Adrenal gland (tissue), 12 donors: ENCODE results near the gene SRSF4. TPM values are rescaled to one million over a fixed set of nuclear protein-coding genes. Genes with fewer than 3 reads are reported as not detected.

Experiments
- DNase-seq, 7 donors: peaks; one replicate each; pipeline ENCODE4 v3.0.0-alpha.2; 2019 to 2020
- H3K27ac ChIP-seq, 5 donors: fragments of 200-600 bp; sonication (generic) in 4 of 5; 1 replicate in 3 of 5; 2 replicates in 2 of 5; pipeline versions ENCODE4 v1.5.1 to v1.8.0; 2016 to 2020; ENCODE audit warnings: mild to moderate bottlenecking in 1 of 5
- H3K27me3 ChIP-seq: fragments of 200-600 bp; 2 replicates; pipeline ENCODE4 v1.8.0; 2021
- H3K36me3 ChIP-seq, 2 donors: fragments of 200-600 bp; replicated peaks in 1 of 2; 1 replicate in 1 of 2; 2 replicates in 1 of 2; pipeline versions ENCODE4 v1.5.1 to v1.8.0; 2018 to 2022
- H3K4me1 ChIP-seq, 2 donors: fragments of 200-600 bp; replicated peaks in 1 of 2; 1 replicate in 1 of 2; 2 replicates in 1 of 2; pipeline versions ENCODE4 v1.5.1 to v1.8.0; 2018 to 2021
- H3K4me3 ChIP-seq, 4 donors: fragments of 200-600 bp; sonication (generic) in 3 of 4; one replicate each; pipeline ENCODE4 v1.5.1; 2016 to 2018
- H3K9me3 ChIP-seq, 3 donors: fragments of 200-600 bp; sonication (generic) in 1 of 3; replicated peaks in 1 of 3; 1 replicate in 2 of 3; 2 replicates in 1 of 3; pipeline versions ENCODE4 v1.5.1 to v1.8.0; 2016 to 2021
- CTCF ChIP-seq, 6 experiments: fragments of 450-650 bp in 4 of 6; fragments of 200-600 bp in 2 of 6; sonication (generic) in 1 of 6; IDR thresholded peaks; 1 replicate in 5 of 6; 2 replicates in 1 of 6; pipeline versions ENCODE4 v1.5.1 to v1.8.0; 2016 to 2021; ENCODE audit warnings: antibody characterized with exemption in 6 of 6, mild to moderate bottlenecking in 2 of 6, moderate library complexity in 1 of 6
- POLR2A ChIP-seq, 2 donors: fragments of 450-650 bp; IDR thresholded peaks; one replicate each; pipeline ENCODE4 v1.6.1; 2017; ENCODE audit warnings: antibody characterized with exemption in 2 of 2, mild to moderate bottlenecking in 2 of 2, moderate library complexity in 1 of 2
- WGBS, 4 donors: extraction: QIAGEN DNeasy Blood & Tissue Kit in 2 of 4; methylation state at CpG; one replicate each; pipeline versions ENCODE4 v1.1.5 to v1.1.7; 2013 to 2017; 5-methylcytosine and 5-hydroxymethylcytosine counted together
- intact Hi-C, 2 donors: fragments of 100-400 bp; cut with DNase I; formaldehyde crosslinking; loops; one replicate each; pipeline versions ENCODE4 v1.14.1 to v1.15.0; 2022 to 2023
- polyA plus RNA-seq, 3 donors: library from polyadenylated mRNA; stranded (reverse); fragments of 200-250 nt in 2 of 3; fragments of 350-450 nt in 1 of 3; fragmentation: Illumina TruSeq in 1 of 3; extraction: RNeasy Lipid Tissue Mini Kit (QIAGEN cat#74804) in 1 of 3; gene quantifications; one replicate each; pipeline ENCODE4 v1.2.3, GENCODE V29; 2013 to 2014
- total RNA-seq, 9 donors: library from RNA; depleted of rRNA in 4 of 9; stranded (reverse); fragments of >200 nt in 4 of 9; fragments of 120-200 nt in 1 of 9; fragmentation: NEBNext Ultra II Directional in 1 of 9; extraction: Animal tissue kit (Norgen Biotek cat#: 25700) in 1 of 9; gene quantifications; one replicate each; pipeline versions ENCODE4 v1.1.0 to v1.2.4, GENCODE V29; 2013 to 2023
- donor health status: healthy with polysubstance abuse.
- donor health status: Bipolar disorder and iron deficiency.
- donor health status: DM: yes; HTN: yes; CAD: no.
- donor health status: DM: no; HTN: no; CAD: no.
- donor health status: DM: no; HTN: no; CAD: no.
- donor health status: DM: yes; HTN: yes; CAD: no.

Gene SRSF4
- total and polyA plus RNA-seq, 12 donors, result 35.1 to 120 (median 55.4) TPM

DNA sequence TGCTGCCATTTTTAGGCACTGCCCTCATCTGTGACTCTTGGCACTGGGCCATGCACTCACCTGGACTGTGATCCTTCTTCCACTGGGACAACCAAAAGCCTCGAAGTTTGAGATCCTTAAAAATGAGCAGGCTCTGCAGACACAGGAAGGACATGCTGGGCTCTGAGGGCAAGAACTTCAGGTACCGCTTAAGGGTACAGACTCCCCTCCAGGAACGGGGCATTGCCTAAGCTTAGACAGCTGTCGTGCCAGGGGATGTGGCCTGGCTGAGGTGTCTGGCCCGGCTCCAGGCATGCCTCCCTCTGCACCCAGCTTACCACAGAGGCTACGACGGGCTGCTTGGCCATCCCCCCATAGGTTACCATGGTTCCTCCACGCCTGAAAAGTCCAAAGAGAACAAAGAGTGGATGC is 14.2 kb upstream of the SRSF4 start:
- no peak for DNase-seq
- Histone ChIP-seq H3K27ac (no peak overlapping the region), H3K4me1 (no peaks in the 10 kb centered on the region), H3K36me3 (peaks cover 0 to 29% of the 10 kb centered on the region in 2 donors), H3K4me3 (no peak overlapping the region), H3K9me3 (no peaks in the 10 kb centered on the region), H3K27me3 (no peaks in the 10 kb centered on the region)
- intact Hi-C loops, result loop anchor here (10.0 kb wide), 2 partner anchors 161 to 411 kb away; no protein-coding TSS in a partner anchor
- WGBS, 4 donors, result 65 to 79% (median 72%) methylated on average over 3 to 8 of the region's 8 CpGs
- TF ChIP-seq POLR2A (IDR thresholded peaks at IDR 0.05) (no peak), CTCF (IDR thresholded peaks at IDR 0.05) (no peak)

- intact Hi-C loops, result loop anchor here (10.0 kb wide), 2 partner anchors 159 to 409 kb away; no protein-coding TSS in a partner anchor
- H3K4me1 ChIP-seq, result no peaks in the 10 kb centered on the region
- no peak overlapping the region for H3K27ac ChIP-seq
- WGBS, 4 donors, result 91 to 99% (median 97%) methylated on average over 8 of the region's 8 CpGs
- peaks cover 0 to 13% of the 10 kb centered on the region in 2 donors for H3K36me3 ChIP-seq
- TF ChIP-seq POLR2A (IDR thresholded peaks at IDR 0.05) (no peak), CTCF (IDR thresholded peaks at IDR 0.05) (no peak)
- no peaks in the 10 kb centered on the region for H3K27me3 ChIP-seq
- H3K4me3 ChIP-seq, result no peak overlapping the region
- DNase-seq, result no peak
- no peaks in the 10 kb centered on the region for H3K9me3 ChIP-seq
Measured at GRCh38 chr1:29193879-29194455, 12.3 kb upstream of the SRSF4 start.

- Histone ChIP-seq H3K27ac (no peak overlapping the region), H3K36me3 (peaks cover 0 to 6% of the 10 kb centered on the region in 2 donors), H3K4me3 (no peak overlapping the region), H3K9me3 (no peaks in the 10 kb centered on the region), H3K27me3 (no peaks in the 10 kb centered on the region), H3K4me1 (no peaks in the 10 kb centered on the region)
- TF ChIP-seq CTCF (IDR thresholded peaks at IDR 0.05) (no peak), POLR2A (IDR thresholded peaks at IDR 0.05) (no peak)
- intact Hi-C loops, result loop anchor here (10.0 kb wide), 2 partner anchors 156 to 406 kb away; no protein-coding TSS in a partner anchor
- DNase-seq, result no peak
- WGBS, 4 donors, result 85 to 92% (median 91%) methylated on average over 6 of the region's 6 CpGs
Measured at GRCh38 chr1:29190718-29191117, 9.0 kb upstream of the SRSF4 start.

GRCh38 chr1:29186707-29187106 is 5.0 kb upstream of the SRSF4 start:
- TF ChIP-seq CTCF (IDR thresholded peaks at IDR 0.05) (no peak), POLR2A (IDR thresholded peaks at IDR 0.05) (no peak)
- no peaks in the 10 kb centered on the region for H3K27me3 ChIP-seq
- DNase-seq, result peak in 1 of 7 donors; percentile 10
- intact Hi-C loops, result loop anchor here in 1 of 2 donors (10.0 kb wide), 1 partner anchor 302 kb away; no protein-coding TSS in a partner anchor
- H3K36me3 ChIP-seq, result no peaks in the 10 kb centered on the region
- H3K9me3 ChIP-seq, result no peaks in the 10 kb centered on the region
- peaks cover 3 to 10% of the 10 kb centered on the region in 2 donors for H3K4me1 ChIP-seq
- 0 to 50% (median 41%) methylated on average over 1 of the region's 1 CpG for WGBS, 4 donors
- H3K4me3 ChIP-seq, result no peak overlapping the region
- H3K27ac ChIP-seq, result no peak overlapping the region
